Activated CD8-positive, alpha-beta memory T cell treated with anti-CD3 and anti-CD28 coated beads, Interleukin-2, amount 50 U/mL, for 48 hours (primary cell): ENCODE data around the gene CCL24.
"Not testable (repeated sequence)": the region's sequence is repeated elsewhere in the genome, so short reads cannot be mapped to it uniquely, and the experiment has no call there.

Experiments
- DNase-seq: peaks from one replicate; pipeline ENCODE4 v3.0.0-alpha.2; 2020

CCL24 gene

GRCh38 chr7:75813781-75814236 lies at the start of gene CCL24:
TSS of gene CCL24 (minus strand) at chr7:75813806. CDS start at chr7:75813715, 91 bp downstream.
- DNase-seq = no peak

DNA sequence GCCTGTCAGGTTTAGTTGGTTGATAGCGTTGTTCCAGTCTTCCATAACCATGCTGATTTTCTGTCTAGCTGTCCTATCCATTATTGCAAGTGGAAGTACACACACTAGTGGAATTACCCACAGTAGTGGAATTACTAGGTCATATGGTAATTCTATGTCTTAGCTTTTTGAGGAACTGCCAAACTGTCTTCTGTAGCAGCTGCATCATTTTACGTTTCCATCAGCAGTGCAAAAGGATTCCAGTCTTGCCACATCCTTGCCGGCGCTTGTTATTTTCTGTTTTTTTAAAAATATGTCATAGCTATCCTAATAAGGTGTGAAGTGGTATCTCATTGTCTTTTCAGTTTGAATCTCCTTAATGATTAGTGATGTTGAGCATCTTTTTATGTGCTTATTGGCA lies 48.0 kb upstream of the CCL24 start:
- no peak for DNase-seq

GRCh38 chr7:75858410-75858809 lies 44.8 kb upstream of the CCL24 start:
- DNase-seq = no peak

DNA sequence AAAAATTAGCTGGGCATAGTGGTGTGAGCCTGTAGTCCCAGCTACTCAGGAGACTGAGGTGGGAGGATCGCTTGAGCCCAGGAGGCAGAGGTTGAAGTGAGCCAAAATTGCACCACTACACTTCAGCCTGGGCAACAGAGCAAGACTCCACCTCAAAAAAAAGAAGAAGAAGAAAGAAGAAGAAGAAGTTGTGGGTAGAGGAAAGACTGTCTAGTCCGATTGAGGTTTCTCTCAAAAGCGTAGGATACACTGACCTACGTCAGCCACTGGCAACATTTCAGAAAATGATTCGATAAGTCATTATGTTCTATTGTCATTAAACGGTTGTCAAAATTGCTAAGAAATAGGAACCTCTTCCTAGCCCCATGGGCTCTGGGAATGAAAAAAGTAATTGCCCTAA lies 42.9 kb upstream of the CCL24 start:
- no peak for DNase-seq

DNA sequence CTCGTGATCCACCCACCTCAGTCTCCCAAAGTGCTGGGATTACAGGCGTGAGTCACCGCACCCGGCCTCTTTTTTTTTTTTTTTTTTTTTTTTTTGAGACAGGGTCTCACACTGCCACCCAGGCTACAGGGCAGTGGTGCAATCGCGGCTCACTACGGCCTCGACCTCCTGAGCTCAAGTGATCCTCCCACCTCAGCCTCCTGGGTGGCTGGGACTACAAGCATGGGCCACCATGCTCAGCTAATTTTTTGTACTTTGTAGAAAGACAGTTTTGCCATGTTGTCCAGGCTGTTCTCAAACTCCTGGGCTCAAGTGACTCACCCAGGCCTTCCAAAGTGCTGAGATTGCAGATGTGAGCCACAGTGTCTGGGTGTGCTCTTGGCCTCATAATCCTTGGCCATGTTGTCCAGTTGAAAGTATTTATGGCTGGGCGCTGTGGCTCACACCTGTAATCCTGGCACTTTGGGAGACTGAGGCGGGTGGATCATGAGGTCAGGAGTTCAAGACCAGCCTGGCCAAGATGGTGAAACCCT lies 41.3 kb upstream of the CCL24 start:
- DNase-seq = not testable (repeated sequence)

DNA sequence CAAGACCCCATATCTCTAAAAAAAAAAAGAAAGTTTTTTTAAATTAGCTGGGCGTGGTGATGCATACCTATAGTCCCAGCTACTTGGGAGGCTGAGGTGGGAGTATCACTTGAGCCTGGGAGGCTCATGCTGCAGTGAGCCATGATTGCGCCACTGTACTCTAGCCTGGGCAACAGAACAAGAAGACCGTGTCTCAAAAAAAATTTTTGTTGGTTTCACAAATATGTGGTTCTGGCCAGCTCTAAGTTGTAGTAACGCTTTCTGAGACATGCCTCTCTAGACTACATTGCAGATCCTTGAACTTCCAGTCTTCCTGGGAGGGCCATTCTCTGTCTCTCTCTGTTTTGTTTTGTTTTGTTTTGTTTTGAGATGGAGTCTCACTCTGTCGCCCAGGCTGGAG lies 40.6 kb upstream of the CCL24 start:
- no peak for DNase-seq

GRCh38 chr7:75850235-75850634 lies 36.6 kb upstream of the CCL24 start:
- no peak for DNase-seq

DNA sequence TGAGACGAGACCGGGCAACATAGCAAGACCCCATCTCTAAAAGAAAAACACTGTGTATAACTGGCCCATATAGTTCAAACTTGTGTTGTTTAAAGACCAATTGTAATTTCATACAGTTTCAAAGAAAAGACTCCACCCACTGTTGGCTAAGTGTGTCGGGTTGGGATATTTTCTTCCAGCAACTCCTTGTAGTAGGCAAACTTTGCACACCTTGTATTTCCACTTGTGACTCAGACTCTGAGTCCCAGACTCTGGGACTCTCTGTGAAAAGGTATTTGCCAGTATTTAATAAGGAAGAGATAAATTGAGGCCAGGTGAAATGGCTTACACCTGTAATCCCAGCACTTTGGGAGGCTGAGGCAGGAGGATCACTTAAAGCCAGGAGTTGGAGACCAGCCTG lies 36.0 kb upstream of the CCL24 start:
- no peak for DNase-seq

DNA sequence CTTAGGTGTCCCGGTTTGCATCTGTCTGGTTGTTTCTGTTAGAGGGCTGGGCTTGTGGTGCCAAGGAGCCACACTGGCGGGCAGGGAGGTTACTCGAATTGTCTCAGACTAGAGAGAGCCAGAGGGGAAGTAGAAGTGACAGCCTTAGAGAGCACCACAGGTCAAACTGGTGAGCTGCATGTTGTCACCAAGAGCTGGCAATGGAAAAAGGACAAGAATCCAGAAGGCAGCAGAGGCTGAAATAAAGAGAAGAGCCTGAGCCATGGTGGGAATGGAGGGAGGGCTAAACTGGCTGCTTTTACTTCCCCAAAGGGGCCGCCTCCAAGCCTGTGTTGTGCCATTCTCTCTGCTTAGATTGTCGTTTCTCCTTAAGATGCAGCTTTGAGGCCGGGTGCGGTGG lies 34.1 kb upstream of the CCL24 start:
- no peak for DNase-seq

- DNase-seq = not testable (repeated sequence)
Measured at GRCh38 chr7:75845132-75845531, 31.5 kb upstream of the CCL24 start.

GRCh38 chr7:75844158-75844557 lies 30.6 kb upstream of the CCL24 start:
- DNase-seq = no peak

DNA sequence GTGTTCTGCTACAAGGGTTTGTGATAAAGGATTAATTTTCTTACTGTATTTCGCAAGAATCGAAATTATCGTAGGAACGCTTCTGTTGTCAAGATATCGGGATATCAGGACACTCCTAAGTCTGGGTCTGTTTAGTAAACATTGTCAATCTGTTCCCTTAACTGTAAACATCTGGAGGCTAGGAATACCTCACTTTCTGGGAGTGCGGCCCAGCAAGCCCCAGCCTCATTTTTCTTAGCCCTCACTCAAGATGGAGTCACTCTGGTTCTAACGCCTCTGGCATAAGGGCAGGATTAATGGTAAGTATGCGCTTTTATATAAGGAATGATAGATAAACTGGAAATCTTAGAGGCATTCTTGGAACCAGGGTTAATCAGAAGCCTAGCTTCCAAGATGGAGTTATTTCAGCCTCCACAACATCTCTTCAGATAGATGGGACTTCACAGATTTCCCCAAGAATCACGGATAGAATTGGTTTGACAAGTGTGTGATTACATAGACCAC lies 30.1 kb upstream of the CCL24 start:
- no peak for DNase-seq

DNA sequence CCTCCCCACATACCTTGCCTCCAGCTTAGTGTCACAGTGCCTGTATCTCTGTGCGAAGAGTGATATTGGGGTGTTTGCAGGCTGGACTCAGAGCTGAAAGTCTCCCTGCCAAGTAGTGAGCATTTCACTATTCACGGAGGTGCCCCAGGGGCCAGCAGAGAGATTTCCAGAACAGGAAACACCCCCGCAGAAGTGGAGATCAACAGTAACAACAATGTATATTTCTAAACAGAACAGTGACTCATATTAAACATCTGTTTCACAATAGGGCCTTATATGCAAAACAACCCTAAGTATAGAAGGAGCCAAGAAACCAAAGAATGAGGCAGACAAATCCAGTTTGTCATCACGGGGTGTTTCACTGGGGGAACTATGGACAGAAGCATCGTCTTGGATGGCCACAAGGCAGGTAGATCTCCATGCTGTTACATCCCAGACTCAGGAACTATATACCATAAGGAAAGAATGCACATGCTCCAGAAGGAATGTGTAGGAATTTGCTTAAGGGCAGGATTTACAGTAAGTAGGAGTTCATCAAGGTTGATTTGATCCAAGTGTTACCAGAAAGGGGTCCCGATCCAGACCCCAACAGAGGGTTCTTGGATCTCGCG lies 29.3 kb upstream of the CCL24 start:
- peak; percentile 56 for DNase-seq

DNA sequence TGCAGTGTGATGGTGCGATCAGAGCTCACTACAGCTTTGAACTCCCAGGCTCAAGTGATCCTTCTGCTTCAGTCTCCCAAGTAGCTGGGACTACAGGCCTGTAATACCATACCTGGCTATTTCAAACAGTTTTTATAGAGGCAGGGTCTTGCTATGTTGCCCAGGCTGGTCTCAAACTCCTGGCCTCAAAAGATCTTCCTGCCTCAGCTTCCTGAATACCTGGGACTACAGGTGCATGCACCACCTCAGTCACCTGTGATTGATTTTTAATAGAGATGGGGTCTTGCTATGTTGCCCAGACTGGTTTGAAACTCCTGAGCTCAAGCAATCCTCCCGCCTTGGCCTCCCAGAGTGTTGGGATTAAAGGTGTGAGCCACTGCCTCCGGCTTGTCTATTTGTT lies 26.4 kb upstream of the CCL24 start:
- DNase-seq = no peak

DNA sequence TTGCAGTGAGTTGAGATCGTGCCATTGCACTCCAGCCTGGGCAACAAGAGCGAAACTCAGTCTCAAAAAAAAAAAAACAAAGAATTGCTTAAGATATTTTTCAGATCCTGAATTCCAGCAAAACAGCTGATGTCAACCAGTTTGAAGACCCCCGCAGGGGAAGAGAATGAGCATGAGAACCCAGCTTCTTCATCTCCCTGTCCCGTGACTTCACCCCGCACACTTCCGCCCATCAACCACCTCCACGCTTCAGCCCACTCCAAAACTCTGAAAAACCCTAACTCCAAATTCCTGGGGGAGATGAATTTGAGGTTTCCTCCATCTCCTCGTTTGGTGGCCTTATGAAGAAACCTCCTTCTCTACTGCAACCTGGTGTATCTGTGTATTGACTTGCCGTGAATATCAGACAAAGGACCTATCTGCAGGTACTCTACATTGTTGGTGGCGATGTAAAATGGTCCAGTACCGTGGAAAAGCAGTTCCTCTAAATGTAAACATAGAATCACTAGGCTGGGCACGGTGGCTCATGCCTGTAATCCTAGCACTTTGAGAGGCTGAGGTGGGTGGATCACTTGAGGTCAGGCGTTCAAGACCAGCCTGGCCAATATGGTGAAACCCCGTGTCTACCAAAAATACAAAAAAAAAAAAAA lies 24.8 kb upstream of the CCL24 start:
- not testable (repeated sequence) for DNase-seq

- DNase-seq = no peak
Measured at GRCh38 chr7:75836798-75837197, 23.2 kb upstream of the CCL24 start.

DNA sequence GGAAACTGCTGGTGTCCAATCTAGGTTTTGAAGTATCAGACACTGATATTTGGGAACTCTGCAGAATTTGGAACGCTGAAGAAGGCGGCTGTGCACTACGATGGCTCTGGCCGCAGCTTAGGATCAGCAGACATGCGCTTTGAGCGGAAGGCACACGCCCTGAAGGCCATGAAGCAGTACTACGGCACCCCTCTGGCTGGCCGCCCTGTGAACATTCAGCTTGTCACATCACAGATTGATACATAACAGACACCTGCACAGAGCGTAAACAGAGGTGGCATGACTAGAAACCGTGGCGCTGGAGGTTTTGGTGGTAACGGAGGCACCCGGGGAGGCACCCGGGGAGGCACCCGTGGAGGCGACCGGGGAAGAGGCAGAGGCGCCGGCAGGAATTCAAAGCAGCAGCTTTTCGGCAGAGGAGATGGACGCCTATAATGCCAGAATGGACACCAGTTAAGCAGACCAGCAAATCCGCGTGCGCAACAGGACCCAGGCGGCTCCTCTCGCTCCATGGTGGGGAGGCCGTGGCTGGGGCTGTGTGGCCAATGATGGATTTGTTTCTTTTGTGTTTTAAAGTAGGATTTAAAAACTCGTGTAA lies 22.2 kb upstream of the CCL24 start:
- DNase-seq = no peak

- not testable (repeated sequence) for DNase-seq
Measured at GRCh38 chr7:75833662-75834061, 20.1 kb upstream of the CCL24 start.

GRCh38 chr7:75830978-75831377 lies 17.4 kb upstream of the CCL24 start:
- DNase-seq = no peak

GRCh38 chr7:75829656-75830055 lies 16.1 kb upstream of the CCL24 start:
- not testable (repeated sequence) for DNase-seq

DNA sequence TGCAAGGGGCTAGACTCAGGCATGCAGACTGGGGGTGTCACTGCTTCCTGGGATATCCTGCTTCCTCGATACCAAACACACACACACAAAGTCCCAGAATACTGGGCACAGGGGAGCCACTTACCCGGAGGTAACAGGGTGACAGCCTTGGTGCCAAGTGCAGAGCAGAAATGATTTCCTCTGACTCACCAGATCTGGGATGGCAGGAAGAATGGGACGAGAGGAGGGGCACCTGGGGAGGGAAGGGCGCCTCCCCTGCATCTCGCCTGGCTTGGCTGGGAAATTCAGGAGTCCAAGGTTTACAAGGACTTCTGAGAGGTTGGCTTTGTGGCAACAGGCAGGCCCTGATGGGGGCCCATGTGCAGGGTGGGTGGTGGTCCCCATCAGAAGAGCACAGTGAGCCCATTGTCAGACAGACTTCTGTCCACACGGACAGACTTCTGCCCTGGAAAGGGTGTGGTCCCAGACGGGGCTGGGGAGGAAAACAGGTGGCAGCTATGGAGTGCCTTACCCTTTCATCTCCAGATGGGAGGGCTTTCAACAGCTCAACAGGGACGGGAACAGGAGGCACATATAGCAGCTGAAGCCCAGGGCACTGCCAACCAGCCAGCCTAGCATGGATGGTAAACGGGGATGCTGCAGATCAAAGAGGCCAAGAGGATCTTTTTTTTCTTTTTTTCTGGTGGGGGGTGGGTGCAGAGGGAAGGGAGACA lies 9.7 kb upstream of the CCL24 start:
- DNase-seq = no peak

DNA sequence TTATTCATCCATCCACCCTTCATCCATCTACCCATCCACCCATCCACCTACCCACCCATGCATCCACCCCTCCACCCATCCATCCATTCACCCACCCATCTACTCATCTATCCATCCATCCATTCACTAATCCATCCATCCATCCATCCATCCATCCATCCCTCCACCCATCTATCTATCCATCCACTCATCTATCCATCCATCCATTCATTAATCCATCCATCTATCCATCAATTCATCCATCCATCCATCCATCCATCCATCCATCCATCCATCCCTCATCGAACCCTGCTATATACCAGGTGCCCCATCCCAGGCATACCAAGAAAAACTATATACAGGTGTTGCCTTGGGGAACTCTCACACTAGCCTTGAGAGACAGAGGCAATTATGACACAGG lies 7.1 kb upstream of the CCL24 start:
- no peak for DNase-seq

DNA sequence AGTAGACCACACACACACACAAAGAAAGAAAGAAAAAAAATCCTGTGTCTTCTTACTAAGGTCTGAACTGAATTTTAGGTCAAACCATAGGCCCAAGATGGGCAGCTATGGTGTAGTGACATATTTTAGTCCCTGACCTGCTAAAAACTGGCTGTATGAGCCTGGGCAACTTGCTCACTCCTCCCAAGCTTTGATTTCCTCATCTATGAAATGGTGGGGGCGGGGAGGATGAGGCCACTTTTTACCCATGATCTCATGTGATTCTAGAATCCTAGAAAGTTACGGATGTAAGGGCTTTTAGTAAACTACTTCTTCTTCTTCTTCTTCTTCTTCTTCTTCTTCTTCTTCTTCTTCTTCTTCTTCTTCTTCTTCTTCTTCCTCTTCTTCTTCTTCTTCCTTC lies 6.1 kb upstream of the CCL24 start:
- DNase-seq = no peak
